HepG2 (cell line): ENCODE measurements around the gene IGFBP5. TPM values are rescaled to one million over a fixed set of nuclear protein-coding genes. Genes with fewer than 3 reads are reported as not detected.
A peak's percentile ranks its signal among the peaks of the same experiment; 100 is the strongest.

Source experiments
- ATAC-seq: fragments of 200-7000 bp; cut with Tn5 transposase; 3 replicates; pipeline ENCODE4 v1.9.1; 2020; ENCODE audit warnings: mild to moderate bottlenecking, moderate library complexity
- BruUV-seq: library from RNA; stranded (reverse); fragments of 400-500 nt; replicated peaks from 2 replicates; lab custom pipeline; 2021; lab: Mats Ljungman, UMichigan
- CTCF ChIA-PET: fragments of 300-600 bp; formaldehyde crosslinking; extraction: SDS; loops from one replicate; lab custom pipeline; 2021; ENCODE audit warnings: low total read pairs, inconsistent platforms, low intra/inter-chr PET ratio; lab: Yijun Ruan, JAX
- POLR2A ChIA-PET: fragments of 350-600 bp; sonication (Branson Sonifier 250); formaldehyde crosslinking; loops from one replicate; lab custom pipeline; 2020; ENCODE audit warnings: antibody characterized with exemption, inconsistent platforms; lab: Yijun Ruan, JAX
- DNase-seq: peaks from one replicate; pipeline ENCODE4 v3.0.0-alpha.2; 2015; ENCODE audit warnings: low spot score
- FAIRE-seq: peaks from 3 replicates; lab custom pipeline; 2011; peaks lifted over from hg19 to GRCh38; lab: Jason Lieb, UNC
- H2AFZ ChIP-seq: one replicate; pipeline ENCODE4 v1.6.1; 2011; ENCODE audit warnings: low read length, inconsistent platforms
- H3K27ac ChIP-seq: fragments of 300-600 bp; 3 replicates; pipeline ENCODE4 v1.8.0; 2011; ENCODE audit warnings: mixed run types, mild to moderate bottlenecking, mixed read lengths, low read length, inconsistent platforms; ENCODE audit not compliant: insufficient read depth; ENCODE audit errors: extremely low read length
- H3K27me3 ChIP-seq, 2 experiments: fragments of 200-600 bp in 1 of 2; 2 replicates in 1 of 2; 3 replicates in 1 of 2; pipeline versions ENCODE4 v1.6.0 to v1.8.0; 2011; ENCODE audit warnings: low read length in 2 of 2, mild to moderate bottlenecking in 2 of 2, moderate library complexity in 2 of 2, inconsistent platforms in 1 of 2; ENCODE audit not compliant: insufficient read depth in 2 of 2, control insufficient read depth in 1 of 2
- H3K36me3 ChIP-seq, 2 experiments: fragments of 200-600 bp in 1 of 2; replicated peaks in 1 of 2; 2 replicates in 1 of 2; 3 replicates in 1 of 2; pipeline versions ENCODE4 v1.5.1 to v1.8.0; 2011; ENCODE audit warnings: low read length in 2 of 2, inconsistent platforms in 1 of 2; ENCODE audit not compliant: insufficient read depth in 2 of 2, control insufficient read depth in 1 of 2
- H3K4me1 ChIP-seq: 2 replicates; pipeline ENCODE4 v1.5.1; 2012; ENCODE audit warnings: low read length, inconsistent platforms; ENCODE audit not compliant: insufficient read depth
- H3K4me2 ChIP-seq: 2 replicates; pipeline ENCODE4 v1.6.0; 2011; ENCODE audit warnings: low read depth, low read length, inconsistent platforms
- H3K4me3 ChIP-seq, 3 experiments: fragments of 200-600 bp in 1 of 3; sonication (generic), shearing (Covaris generic) in 1 of 3; replicated peaks in 1 of 3; 2 replicates each; pipeline ENCODE4 v1.5.1; 2011 to 2016; ENCODE audit warnings: low read length in 3 of 3, inconsistent platforms in 2 of 3, low read depth in 2 of 3, mild to moderate bottlenecking in 2 of 3, control low read depth in 1 of 3, mixed read lengths in 1 of 3; ENCODE audit not compliant: insufficient read depth in 1 of 3
- H3K79me2 ChIP-seq: one replicate; pipeline ENCODE4 v1.6.1; 2011; ENCODE audit warnings: low read length, inconsistent platforms; ENCODE audit not compliant: insufficient read depth
- H3K9ac ChIP-seq: 2 replicates; pipeline ENCODE4 v1.6.0; 2011; ENCODE audit warnings: mild to moderate bottlenecking, low read depth, low read length, inconsistent platforms; ENCODE audit not compliant: insufficient read depth
- H3K9me3 ChIP-seq: 2 replicates; pipeline ENCODE4 v1.5.1; 2012; ENCODE audit warnings: mild to moderate bottlenecking, low read length
- H4K20me1 ChIP-seq: 2 replicates; pipeline ENCODE4 v1.6.0; 2011; ENCODE audit warnings: inconsistent platforms, mild to moderate bottlenecking, low read length, moderate library complexity; ENCODE audit not compliant: insufficient read depth
- CTCF ChIP-seq: sonication (generic); formaldehyde crosslinking; IDR thresholded peaks from 2 replicates; pipeline ENCODE4 v1.5.0; 2020; ENCODE audit warnings: mild to moderate bottlenecking, missing genetic modification reagents, moderate library complexity
- DDIT3 ChIP-seq: sonication (generic); formaldehyde crosslinking; IDR thresholded peaks from 2 replicates; pipeline ENCODE4 v1.4.0; 2020; ENCODE audit warnings: mild to moderate bottlenecking, missing genetic modification reagents
- KMT2A ChIP-seq: sonication (generic); formaldehyde crosslinking; IDR thresholded peaks from 2 replicates; pipeline ENCODE4 v1.4.0; 2020; ENCODE audit warnings: missing genetic modification reagents
- NR0B2 ChIP-seq: sonication (generic); formaldehyde crosslinking; IDR thresholded peaks from 2 replicates; pipeline ENCODE4 v1.4.0; 2020; ENCODE audit warnings: mild to moderate bottlenecking, missing genetic modification reagents
- SRSF9 ChIP-seq: fragments of 200-400 bp; formaldehyde crosslinking; IDR thresholded peaks from 2 replicates; pipeline ENCODE4 v1.6.1; 2018; ENCODE audit warnings: borderline replicate concordance, mild to moderate bottlenecking, low read depth, low read length; ENCODE audit not compliant: insufficient read depth, poor library complexity, severe bottlenecking
- SSRP1 ChIP-seq: IDR thresholded peaks from 2 replicates; pipeline ENCODE4 v1.6.1; 2016; ENCODE audit warnings: control low read depth
- STAG1 ChIP-seq: sonication (generic); formaldehyde crosslinking; IDR thresholded peaks from 2 replicates; pipeline ENCODE4 v1.4.0; 2020; ENCODE audit warnings: missing genetic modification reagents
- TEAD2 ChIP-seq: sonication (generic); formaldehyde crosslinking; IDR thresholded peaks from 2 replicates; pipeline ENCODE4 v1.9.0; 2021; ENCODE audit warnings: missing genetic modification reagents
- ZBTB2 ChIP-seq: sonication (generic); formaldehyde crosslinking; IDR thresholded peaks from 2 replicates; pipeline ENCODE4 v1.8.0; 2022; ENCODE audit warnings: low read depth, missing genetic modification reagents
- ZBTB7A ChIP-seq: sonication (generic); formaldehyde crosslinking; IDR thresholded peaks from 2 replicates; pipeline ENCODE4 v1.8.0; 2022; ENCODE audit warnings: mild to moderate bottlenecking, missing genetic modification reagents
- WGBS: methylation state at CpG from one replicate; pipeline ENCODE4 v1.1.6; 2017; ENCODE audit warnings: low lambda C conversion rate; 5-methylcytosine and 5-hydroxymethylcytosine counted together
- in situ Hi-C: cut with HindIII; loops from 2 replicates; pipeline ENCODE4 v1.10.0; 2017; ENCODE audit warnings: low pct_unique_long_range_greater_than_20kb; ENCODE audit not compliant: extremely low pct_ligation_motif_present
- intact Hi-C: fragments of 100-400 bp; cut with micrococcal nuclease; formaldehyde crosslinking; loops from one replicate; pipeline ENCODE4 v1.10.0; 2022; ENCODE audit not compliant: unreplicated experiment
- polyA plus RNA-seq, 8 experiments: library from polyadenylated mRNA; depleted of rRNA in 3 of 8; stranded (reverse) in 7 of 8; unstranded in 1 of 8; fragments of >200 nt; fragmentation: Illumina TruSeq in 4 of 8; extraction: Trizol in 4 of 8; gene quantifications; 2 replicates each; pipeline versions ENCODE4 v1.2.1 to v1.2.3, GENCODE V29; 2011 to 2016; ENCODE audit warnings: low read depth in 4 of 8, missing spikeins in 1 of 8, mixed read lengths in 1 of 8; ENCODE audit not compliant: insufficient read depth in 1 of 8
- total RNA-seq, 5 experiments: library from RNA; depleted of rRNA; stranded (reverse); fragments of >200 nt; fragmentation: Illumina TruSeq; extraction: Trizol; gene quantifications; 2 replicates each; pipeline ENCODE4 v1.2.3, GENCODE V29; 2016; ENCODE audit warnings: low read depth in 1 of 5

IGFBP5 gene
- total and polyA plus RNA-seq, 2 of the 13 experiments (the other 11 are each of a cell fraction or from before 2014, with no cell fraction given) = 0.15 TPM; not detected in 1

GRCh38 chr2:216696751-216697560 is 1.6 kb upstream of the IGFBP5 start:
- in situ Hi-C loops = loop anchor here (5.0 kb wide), 1 partner anchor 815 kb away; no protein-coding TSS in a partner anchor

More at GRCh38 chr2:216696751-216697560, 1.6 kb upstream of the IGFBP5 start:
- Histone ChIP-seq H3K79me2 (no peaks in the 10 kb centered on the region), H4K20me1 (no peaks in the 10 kb centered on the region), H3K9ac (no peak overlapping the region), H3K4me2 (no peak overlapping the region), H3K4me1 (no peaks in the 10 kb centered on the region), H2AFZ (no peak overlapping the region), H3K9me3 (no peaks in the 10 kb centered on the region), H3K27ac (no peak overlapping the region), H3K36me3 (no peaks in the 10 kb centered on the region), H3K27me3 (peaks cover 15 to 77% of the 10 kb centered on the region in 2 experiments), H3K4me3 (no peak overlapping the region)
- TF ChIP-seq CTCF (peak; percentile 45), TEAD2 (CRISPR knock-in tag) (no peak), ZBTB2 (CRISPR knock-in tag) (no peak), STAG1 (CRISPR knock-in tag) (peak; percentile 64), SRSF9 (no peak), NR0B2 (CRISPR knock-in tag) (no peak), KMT2A (no peak), ZBTB7A (CRISPR knock-in tag) (no peak), DDIT3 (CRISPR knock-in tag) (no peak), SSRP1 (CRISPR knock-in tag) (no peak)
- no peak for DNase-seq
- 6% methylated on average over 7 of the region's 7 CpGs for WGBS
- peak; percentile 47 for ATAC-seq
- intact Hi-C loops = loop anchor here (1.0 to 10.0 kb wide), 4 partner anchors 80 to 1015 kb away; no protein-coding TSS in a partner anchor
- FAIRE-seq = peak; percentile 66
- ChIA-PET POLR2A (no interaction called here), CTCF (interaction anchor here (1.0 to 2.8 kb wide), 2 partner anchors 445 to 446 kb away, joined by 5 to 22 read pairs; no protein-coding TSS in a partner anchor)
- no TSS peak for BruUV-seq
